Fibroblast of lung (primary cell): Measurements from ENCODE around the gene KLHL18. TPM values are rescaled to one million over a fixed set of nuclear protein-coding genes. Genes with fewer than 3 reads are reported as not detected.

Experiments used
- DNase-seq, 2 donors: peaks; one replicate each; pipeline versions ENCODE4 v3.0.0 to v3.0.0-alpha.2; 2010; ENCODE audit warnings: low read depth in 2 of 2
- H2AFZ ChIP-seq: 2 replicates; pipeline ENCODE4 v1.5.1; 2012; ENCODE audit warnings: low read length, control low read depth, inconsistent platforms
- H3K27ac ChIP-seq: 2 replicates; pipeline ENCODE4 v1.5.1; 2011; ENCODE audit warnings: low read length, control low read depth; ENCODE audit not compliant: insufficient read depth
- H3K27me3 ChIP-seq: 2 replicates; pipeline ENCODE4 v1.5.1; 2011; ENCODE audit warnings: mild to moderate bottlenecking, low read length; ENCODE audit not compliant: control insufficient read depth, insufficient read depth
- H3K36me3 ChIP-seq: 2 replicates; pipeline ENCODE4 v1.5.1; 2011; ENCODE audit warnings: low read length; ENCODE audit not compliant: control insufficient read depth, insufficient read depth
- H3K4me1 ChIP-seq: 2 replicates; pipeline ENCODE4 v1.5.1; 2011; ENCODE audit warnings: low read length; ENCODE audit not compliant: control insufficient read depth, insufficient read depth; ENCODE audit errors: extremely low read depth
- H3K4me2 ChIP-seq: 2 replicates; pipeline ENCODE4 v1.5.1; 2011; ENCODE audit warnings: low read length, control low read depth; ENCODE audit not compliant: insufficient read depth; ENCODE audit errors: extremely low read depth
- H3K4me3 ChIP-seq, 4 experiments: fragments of 200-600 bp in 1 of 4; sonication (generic) in 1 of 4; replicated peaks in 1 of 4; 2 replicates each; pipeline ENCODE4 v1.5.1; 2011 to 2016; ENCODE audit warnings: low read length in 4 of 4, low read depth in 3 of 4, mild to moderate bottlenecking in 3 of 4, control low read depth in 2 of 4, inconsistent platforms in 1 of 4, mixed read lengths in 1 of 4; ENCODE audit not compliant: insufficient read depth in 1 of 4; ENCODE audit errors: control extremely low read depth in 1 of 4
- H3K79me2 ChIP-seq: 2 replicates; pipeline ENCODE4 v1.5.1; 2012; ENCODE audit warnings: mild to moderate bottlenecking, low read length, inconsistent platforms; ENCODE audit not compliant: control insufficient read depth, insufficient read depth
- H3K9ac ChIP-seq: 2 replicates; pipeline ENCODE4 v1.5.1; 2011; ENCODE audit warnings: mild to moderate bottlenecking, low read length, control low read depth; ENCODE audit not compliant: insufficient read depth
- H3K9me3 ChIP-seq: 2 replicates; pipeline ENCODE4 v1.5.1; 2012; ENCODE audit warnings: low read depth, low read length; ENCODE audit not compliant: control insufficient read depth, insufficient read depth
- H4K20me1 ChIP-seq: 2 replicates; pipeline ENCODE4 v1.5.1; 2011; ENCODE audit warnings: low read length; ENCODE audit not compliant: control insufficient read depth, insufficient read depth; ENCODE audit errors: extremely low read depth
- CTCF ChIP-seq, 2 donors: IDR thresholded peaks in 1 of 2; conservative IDR thresholded peaks in 1 of 2; 1 replicate in 1 of 2; 2 replicates in 1 of 2; pipeline ENCODE4 v1.5.1; 2011 to 2012; ENCODE audit warnings: low read length in 2 of 2, control low read depth in 1 of 2, inconsistent platforms in 1 of 2, low read depth in 1 of 2, mild to moderate bottlenecking in 1 of 2
- EZH2 ChIP-seq: IDR thresholded peaks from 2 replicates; pipeline ENCODE4 v1.5.1; 2012; ENCODE audit warnings: low read length, control low read depth, mild to moderate bottlenecking; ENCODE audit errors: missing control alignments
- polyA plus RNA-seq, 2 donors: library from polyadenylated mRNA; depleted of rRNA in 1 of 2; stranded (reverse) in 1 of 2; unstranded in 1 of 2; fragments of >200 nt; gene quantifications; 2 replicates each; pipeline ENCODE4 v1.2.1, GENCODE V29; 2011 to 2012; ENCODE audit warnings: missing spikeins in 1 of 2
- total RNA-seq: library from RNA; depleted of rRNA; stranded (reverse); fragments of >200 nt; gene quantifications from 2 replicates; pipeline ENCODE4 v1.2.1, GENCODE V29; 2014

KLHL18 gene
- total and polyA plus RNA-seq, 2 donors (not counting 1 experiment from before 2014, with no cell fraction given): 20.1 to 27.8 TPM

- H3K79me2 ChIP-seq: no peaks in the 10 kb centered on the region
- H2AFZ ChIP-seq: no peak overlapping the region
- H3K36me3 ChIP-seq: peaks cover 12% of the 10 kb centered on the region
- no peak for DNase-seq
- no peak overlapping the region for H3K4me3 ChIP-seq
- H3K4me2 ChIP-seq: no peak overlapping the region
- TF ChIP-seq CTCF (conservative IDR thresholded peaks at IDR 0.05 in 1 of 2, IDR thresholded peaks at IDR 0.05 in 1 of 2; ENCODE audit: low read depth in 1 of 2, low read length in 2 of 2) (no peak), EZH2 (no peak)
- H3K9me3 ChIP-seq: no peaks in the 10 kb centered on the region
- no peaks in the 10 kb centered on the region for H3K4me1 ChIP-seq
- no peaks in the 10 kb centered on the region for H4K20me1 ChIP-seq
- H3K27ac ChIP-seq: no peak overlapping the region
- H3K27me3 ChIP-seq: no peaks in the 10 kb centered on the region
- no peak overlapping the region for H3K9ac ChIP-seq
These were observed 51.2 kb downstream of the KLHL18 start for GRCh38 chr3:47333907-47334306.

GRCh38 chr3:47337656-47338055 lies 54.9 kb downstream of the KLHL18 start:
- Histone ChIP-seq H3K9me3 (no peaks in the 10 kb centered on the region), H2AFZ (no peak overlapping the region), H3K27me3 (no peaks in the 10 kb centered on the region), H3K79me2 (no peaks in the 10 kb centered on the region), H3K27ac (no peak overlapping the region), H3K4me1 (no peaks in the 10 kb centered on the region), H3K4me3 (no peak overlapping the region), H3K4me2 (no peak overlapping the region), H3K9ac (no peak overlapping the region), H4K20me1 (no peaks in the 10 kb centered on the region), H3K36me3 (peaks cover 12% of the 10 kb centered on the region)
- no peak for DNase-seq
- TF ChIP-seq CTCF (conservative IDR thresholded peaks at IDR 0.05 in 1 of 2, IDR thresholded peaks at IDR 0.05 in 1 of 2; ENCODE audit: low read depth in 1 of 2, low read length in 2 of 2) (no peak), EZH2 (no peak)

- Histone ChIP-seq H3K9ac (no peak overlapping the region), H3K27me3 (no peaks in the 10 kb centered on the region), H3K27ac (no peak overlapping the region), H3K4me3 (no peak overlapping the region), H4K20me1 (no peaks in the 10 kb centered on the region), H2AFZ (no peak overlapping the region), H3K4me1 (no peaks in the 10 kb centered on the region), H3K79me2 (no peaks in the 10 kb centered on the region), H3K9me3 (no peaks in the 10 kb centered on the region), H3K36me3 (peaks cover 17% of the 10 kb centered on the region), H3K4me2 (no peak overlapping the region)
- DNase-seq: no peak
- no peak for TF ChIP-seq CTCF (conservative IDR thresholded peaks at IDR 0.05 in 1 of 2, IDR thresholded peaks at IDR 0.05 in 1 of 2; ENCODE audit: low read depth in 1 of 2, low read length in 2 of 2)
- no peak for TF ChIP-seq EZH2
These were observed 57.2 kb downstream of the KLHL18 start for GRCh38 chr3:47339951-47340350.
